KBM-7 (cell line): ENCODE measurements around the gene PARD3.
"Not testable (repeated sequence)": the region's sequence is repeated elsewhere in the genome, so short reads cannot be mapped to it uniquely, and the experiment has no call there.

ENCODE experiments used
- DNase-seq: peaks from one replicate; pipeline ENCODE4 v3.0.0-alpha.2; 2015
- in situ Hi-C: fragments of 300-500 bp; cut with MboI; formaldehyde crosslinking; loops from 2 replicates; pipeline ENCODE4 v1.14.3; 2020; ENCODE audit warnings: low sequenced_read_pairs, low pct_unique_long_range_greater_than_20kb, mixed read lengths

The PARD3 gene

GRCh38 chr10:34815185-34816084 lies at the start of gene PARD3:
TSS of gene PARD3 (minus strand) at chr10:34815296. CDS start at chr10:34814995, 301 bp downstream.
- in situ Hi-C loops: no loop called here
- DNase-seq: peak; percentile 63

GRCh38 chr10:34864149-34865067 lies 49.3 kb upstream of the PARD3 start:
- in situ Hi-C loops: no loop called here
- DNase-seq: peak; percentile 31

- DNase-seq: no peak
- in situ Hi-C loops: no loop called here
Measured at GRCh38 chr10:34862892-34863291, 47.8 kb upstream of the PARD3 start.

GRCh38 chr10:34861293-34862021 lies 46.4 kb upstream of the PARD3 start:
- no peak for DNase-seq
- in situ Hi-C loops: no loop called here

GRCh38 chr10:34859170-34859569 lies 44.1 kb upstream of the PARD3 start:
- in situ Hi-C loops: no loop called here
- DNase-seq: no peak

GRCh38 chr10:34858003-34858402 lies 42.9 kb upstream of the PARD3 start:
- DNase-seq: no peak
- in situ Hi-C loops: no loop called here

GRCh38 chr10:34854147-34854601 lies 39.1 kb upstream of the PARD3 start:
- no peak for DNase-seq
- in situ Hi-C loops: no loop called here

GRCh38 chr10:34853357-34853756 lies 38.3 kb upstream of the PARD3 start:
- in situ Hi-C loops: no loop called here
- no peak for DNase-seq

- in situ Hi-C loops: no loop called here
- DNase-seq: no peak
Measured at GRCh38 chr10:34850558-34850957, 35.5 kb upstream of the PARD3 start.

- no peak for DNase-seq
- in situ Hi-C loops: no loop called here
Measured at GRCh38 chr10:34850036-34850435, 34.9 kb upstream of the PARD3 start.

- in situ Hi-C loops: no loop called here
- DNase-seq: no peak
Measured at GRCh38 chr10:34845070-34845469, 30.0 kb upstream of the PARD3 start.

GRCh38 chr10:34844448-34844847 lies 29.4 kb upstream of the PARD3 start:
- in situ Hi-C loops: no loop called here
- DNase-seq: no peak

- DNase-seq, in situ Hi-C loops: not testable (repeated sequence)
Measured at GRCh38 chr10:34843470-34843869, 28.4 kb upstream of the PARD3 start.

GRCh38 chr10:34838366-34838900 lies 23.3 kb upstream of the PARD3 start:
- in situ Hi-C loops: no loop called here
- DNase-seq: no peak

- no peak for DNase-seq
- in situ Hi-C loops: no loop called here
Measured at GRCh38 chr10:34835908-34836508, 20.9 kb upstream of the PARD3 start.

GRCh38 chr10:34834274-34834673 lies 19.2 kb upstream of the PARD3 start:
- DNase-seq: no peak
- in situ Hi-C loops: no loop called here

GRCh38 chr10:34830217-34830822 lies 15.2 kb upstream of the PARD3 start:
- DNase-seq: no peak
- in situ Hi-C loops: no loop called here
